GM12878 (cell line): ENCODE results near the gene MEGF11. TPM values are rescaled to one million over a fixed set of nuclear protein-coding genes. Genes with fewer than 3 reads are reported as not detected.

Experiments
- ATAC-seq: fragments of 200-7000 bp; cut with Tn5 transposase; 3 replicates; pipeline ENCODE4 v1.9.1; 2020; ENCODE audit warnings: mild to moderate bottlenecking, moderate library complexity
- BruUV-seq: library from RNA; stranded (reverse); fragments of 400-500 nt; replicated peaks from 2 replicates; lab custom pipeline; 2021; lab: Mats Ljungman, UMichigan
- CTCF ChIA-PET: fragments of 300-600 bp; sonication (Branson Sonifier 250); formaldehyde crosslinking; extraction: SDS; loops from one replicate; lab custom pipeline; 2021; ENCODE audit warnings: inconsistent platforms; lab: Yijun Ruan, JAX
- POLR2A ChIA-PET: fragments of 350-600 bp; formaldehyde crosslinking; extraction: SDS; loops from one replicate; lab custom pipeline; 2021; ENCODE audit warnings: inconsistent platforms; lab: Charles Lee
- RAD21 ChIA-PET: fragments of 300-600 bp; sonication (Branson Sonifier 250); formaldehyde crosslinking; loops from one replicate; lab custom pipeline; 2023; ENCODE audit warnings: antibody characterized with exemption; ENCODE audit not compliant: unreplicated experiment; lab: Charles Lee
- SMC1A ChIA-PET: fragments of 300-600 bp; sonication (Branson Sonifier 250); formaldehyde crosslinking; loops from one replicate; lab custom pipeline; 2023; ENCODE audit not compliant: unreplicated experiment, uncharacterized antibody; lab: Charles Lee
- DNase-seq: peaks from one replicate; pipeline ENCODE4 v3.0.0-alpha.2; 2011; ENCODE audit warnings: low read depth, low spot score
- FAIRE-seq: peaks from 3 replicates; lab custom pipeline; 2011; peaks lifted over from hg19 to GRCh38; lab: Jason Lieb, UNC
- H2AFZ ChIP-seq: 2 replicates; pipeline ENCODE4 v1.6.0; 2011; ENCODE audit warnings: low read depth, low read length, control low read depth; ENCODE audit not compliant: control insufficient read depth
- H3K27ac ChIP-seq: 2 replicates; pipeline ENCODE4 v1.5.1; 2011; ENCODE audit warnings: control low read depth; ENCODE audit not compliant: control insufficient read depth, insufficient read depth
- H3K27me3 ChIP-seq, 2 experiments: replicated peaks in 1 of 2; 2 replicates each; pipeline versions ENCODE4 v1.6.0 to v1.6.1; 2011; ENCODE audit warnings: low read length in 1 of 2; ENCODE audit not compliant: control insufficient read depth in 2 of 2, insufficient read depth in 2 of 2
- H3K36me3 ChIP-seq, 2 experiments: 2 replicates each; pipeline ENCODE4 v1.5.1; 2011; ENCODE audit warnings: low read length in 1 of 2; ENCODE audit not compliant: control insufficient read depth in 2 of 2, insufficient read depth in 2 of 2
- H3K4me1 ChIP-seq: 2 replicates; pipeline ENCODE4 v1.6.1; 2011; ENCODE audit warnings: mild to moderate bottlenecking, low read length, moderate library complexity, mixed read lengths; ENCODE audit not compliant: control insufficient read depth, insufficient read depth
- H3K4me2 ChIP-seq: 2 replicates; pipeline ENCODE4 v1.6.0; 2011; ENCODE audit warnings: control low read depth; ENCODE audit not compliant: control insufficient read depth, insufficient read depth
- H3K4me3 ChIP-seq: fragments of 200-600 bp; sonication (generic); 2 replicates; pipeline ENCODE4 v1.5.1; 2016
- H3K79me2 ChIP-seq: 2 replicates; pipeline ENCODE4 v1.6.0; 2011; ENCODE audit warnings: low read length; ENCODE audit not compliant: control insufficient read depth, insufficient read depth
- H3K9ac ChIP-seq: 2 replicates; pipeline ENCODE4 v1.8.0; 2011; ENCODE audit warnings: low read length, control low read depth, mixed read lengths; ENCODE audit not compliant: control insufficient read depth, insufficient read depth
- H3K9me3 ChIP-seq: replicated peaks from 3 replicates; pipeline ENCODE4 v1.5.1; 2011; ENCODE audit warnings: mild to moderate bottlenecking, low read length; ENCODE audit not compliant: control insufficient read depth, insufficient read depth
- H4K20me1 ChIP-seq: 2 replicates; pipeline ENCODE4 v1.6.0; 2011; ENCODE audit not compliant: control insufficient read depth, insufficient read depth
- BMI1 ChIP-seq: fragments of 450-650 bp; IDR thresholded peaks from 2 replicates; pipeline ENCODE4 v1.6.1; 2016; ENCODE audit warnings: mild to moderate bottlenecking, moderate library complexity, borderline replicate concordance
- CBFB ChIP-seq: IDR thresholded peaks from 2 replicates; pipeline ENCODE4 v1.6.1; 2016; ENCODE audit warnings: antibody characterized with exemption, low read depth
- CEBPZ ChIP-seq: fragments of 150-350 bp; IDR thresholded peaks from 2 replicates; pipeline ENCODE4 v1.6.1; 2016; ENCODE audit warnings: low read depth, low read length
- CREB1 ChIP-seq: IDR thresholded peaks from 2 replicates; pipeline ENCODE4 v1.6.1; 2012; ENCODE audit warnings: low read depth, mild to moderate bottlenecking, inconsistent platforms
- CUX1 ChIP-seq: IDR thresholded peaks from 2 replicates; pipeline ENCODE4 v1.6.1; 2012; ENCODE audit warnings: improper control_type of control experiment, low read depth, low read length; ENCODE audit not compliant: insufficient replicate concordance
- EZH2 ChIP-seq: IDR thresholded peaks from 2 replicates; pipeline ENCODE4 v1.6.1; 2012; ENCODE audit warnings: low read depth, mild to moderate bottlenecking, control low read depth, inconsistent platforms, low read length, borderline replicate concordance; ENCODE audit not compliant: control insufficient read depth
- FOXM1 ChIP-seq: IDR thresholded peaks from 2 replicates; pipeline ENCODE4 v1.6.1; 2012; ENCODE audit warnings: low read depth, mild to moderate bottlenecking, inconsistent platforms, low read length, moderate library complexity
- JUND ChIP-seq: IDR thresholded peaks from 2 replicates; pipeline ENCODE4 v1.6.1; 2012; ENCODE audit warnings: low read depth, mild to moderate bottlenecking, low read length, improper control_type of control experiment, moderate library complexity
- MTA3 ChIP-seq: IDR thresholded peaks from 2 replicates; pipeline ENCODE4 v1.6.1; 2012; ENCODE audit warnings: low read length, inconsistent platforms, borderline replicate concordance
- PBX3 ChIP-seq: IDR thresholded peaks from 2 replicates; pipeline ENCODE4 v1.6.1; 2011; ENCODE audit warnings: mild to moderate bottlenecking, low read depth, low read length, moderate library complexity; ENCODE audit not compliant: insufficient replicate concordance
- POLR2A ChIP-seq: IDR thresholded peaks from 2 replicates; pipeline ENCODE4 v1.6.1; 2011; ENCODE audit warnings: low read depth, mild to moderate bottlenecking, low read length
- TCF12 ChIP-seq: IDR thresholded peaks from 2 replicates; pipeline ENCODE4 v1.6.1; 2011; ENCODE audit warnings: low read depth, mild to moderate bottlenecking, low read length
- ZNF384 ChIP-seq: IDR thresholded peaks from 2 replicates; pipeline ENCODE4 v1.6.1; 2012; ENCODE audit warnings: low read depth, mild to moderate bottlenecking, low read length, improper control_type of control experiment, borderline replicate concordance
- ZZZ3 ChIP-seq: IDR thresholded peaks from 2 replicates; pipeline ENCODE4 v1.6.1; 2011; ENCODE audit warnings: low read depth; ENCODE audit not compliant: control insufficient read depth, insufficient read length
- WGBS: methylation state at CpG from one replicate; pipeline ENCODE4 v1.1.6; 2016; ENCODE audit warnings: low lambda C conversion rate; ENCODE audit not compliant: insufficient replicate concordance, insufficient coverage; ENCODE audit errors: missing lambda C conversion rate; 5-methylcytosine and 5-hydroxymethylcytosine counted together
- in situ Hi-C: fragments of 300-500 bp; cut with MboI; formaldehyde crosslinking; loops from 9 replicates; pipeline ENCODE4 v1.14.3; 2018; ENCODE audit warnings: mixed read lengths
- intact Hi-C: fragments of 100-400 bp; cut with micrococcal nuclease; formaldehyde crosslinking; loops from one replicate; pipeline ENCODE4 v1.14.2; 2022; ENCODE audit not compliant: unreplicated experiment
- polyA plus RNA-seq, 11 experiments: library from polyadenylated mRNA; depleted of rRNA in 4 of 11; unstranded in 6 of 11; stranded (reverse) in 5 of 11; fragments of >200 nt; fragmentation: Nextera tagmentation in 4 of 11; fragmentation: Illumina TruSeq in 1 of 11; extraction: Ambion mirVana in 4 of 11; extraction: Trizol in 1 of 11; gene quantifications; 1 replicate in 1 of 11; 2 replicates in 10 of 11; pipeline versions ENCODE4 v1.2.1 to v1.2.3, GENCODE V29; 2011 to 2016; ENCODE audit warnings: inconsistent platforms in 2 of 11, missing spikeins in 2 of 11, low read depth in 1 of 11
- total RNA-seq, 4 experiments: library from RNA; depleted of rRNA in 3 of 4; stranded (reverse); fragments of >200 nt in 3 of 4; fragmentation: Illumina TruSeq in 1 of 4; extraction: Trizol in 1 of 4; gene quantifications; 2 replicates each; pipeline versions ENCODE4 v1.2.1 to v1.2.3, GENCODE V29; 2013 to 2021

The MEGF11 gene
- total and polyA plus RNA-seq, 10 of the 15 experiments (the other 5 are each of a cell fraction or from before 2014, with no cell fraction given): 0.03 to 1.7 (median 0.49) TPM

- TF ChIP-seq CEBPZ (no peak), EZH2 (no peak), ZNF384 (no peak), CREB1 (no peak), MTA3 (no peak), POLR2A (no peak), JUND (no peak)
These were observed 259.8 kb downstream of the MEGF11 start (continued) for GRCh38 chr15:65993762-65994161.

GRCh38 chr15:65993236-65993635 lies 260.3 kb downstream of the MEGF11 start:
- CTCF ChIA-PET: no interaction called here
- H4K20me1 ChIP-seq: no peaks in the 10 kb centered on the region
- no peak overlapping the region for H2AFZ ChIP-seq
- H3K9ac ChIP-seq: no peak overlapping the region
- SMC1A ChIA-PET: no interaction called here
- WGBS: 14% methylated on average over 5 of the region's 5 CpGs
- in situ Hi-C loops (no loop called here), intact Hi-C loops (no loop called here)
- no peak overlapping the region for H3K4me3 ChIP-seq
- POLR2A ChIA-PET: no interaction called here
- BruUV-seq: no TSS peak
- H3K4me2 ChIP-seq: no peak overlapping the region
- H3K27me3 ChIP-seq: peaks cover 4 to 5% of the 10 kb centered on the region in 2 experiments; a peak in 3 of 4 replicates
- DNase-seq: no peak
- RAD21 ChIA-PET: interaction anchor here (1.1 kb wide), 1 partner anchor 60 kb away, joined by 4 read pairs; no protein-coding TSS in a partner anchor
- H3K27ac ChIP-seq: no peak overlapping the region
- H3K36me3 ChIP-seq: no peaks in the 10 kb centered on the region
- no peaks in the 10 kb centered on the region for H3K79me2 ChIP-seq
- no peaks in the 10 kb centered on the region for H3K4me1 ChIP-seq
- FAIRE-seq: no peak
- no peak for ATAC-seq
- no peaks in the 10 kb centered on the region for H3K9me3 ChIP-seq
- TF ChIP-seq CUX1 (no peak), CBFB (no peak), ZZZ3 (no peak), FOXM1 (no peak), TCF12 (no peak), PBX3 (no peak), BMI1 (no peak)
